Dermis microvascular lymphatic vessel endothelial cell (primary cell): Measurements from ENCODE around the gene SCRN1. TPM values are rescaled to one million over a fixed set of nuclear protein-coding genes. Genes with fewer than 3 reads are reported as not detected.
"Not testable (repeated sequence)": the region's sequence is repeated elsewhere in the genome, so short reads cannot be mapped to it uniquely, and the experiment has no call there.

Experiments
- DNase-seq, 2 donors: peaks; one replicate each; pipeline versions ENCODE4 v3.0.0 to v3.0.0-alpha.2; 2010; ENCODE audit warnings: low read depth in 2 of 2
- total RNA-seq: library from RNA; depleted of rRNA; stranded (reverse); fragments of >200 nt; gene quantifications from 2 replicates; pipeline ENCODE4 v1.2.1, GENCODE V29; 2014

SCRN1 gene
- total RNA-seq, 1 donor from 2014 or later = 69.3 TPM

GRCh38 chr7:29892231-29892630, 97.4 kb downstream of the SCRN1 start:
- DNase-seq = no peak

GRCh38 chr7:29891766-29892165, 97.8 kb downstream of the SCRN1 start:
- no peak for DNase-seq

GRCh38 chr7:29890786-29891185, 98.8 kb downstream of the SCRN1 start:
- not testable (repeated sequence) for DNase-seq

- no peak for DNase-seq
Observed at GRCh38 chr7:29890251-29890650, 99.3 kb downstream of the SCRN1 start.

- no peak for DNase-seq
Observed at GRCh38 chr7:29889288-29889687, 100.3 kb downstream of the SCRN1 start.

GRCh38 chr7:29888006-29888405, 101.6 kb downstream of the SCRN1 start:
- DNase-seq = no peak

- no peak for DNase-seq
Observed at GRCh38 chr7:29886827-29887226, 102.8 kb downstream of the SCRN1 start.

GRCh38 chr7:29885626-29886025, 104.0 kb downstream of the SCRN1 start:
- DNase-seq = no peak

GRCh38 chr7:29884399-29885272, 105.0 kb downstream of the SCRN1 start:
- no peak for DNase-seq

- no peak for DNase-seq
Observed at GRCh38 chr7:29883462-29884398, 105.9 kb downstream of the SCRN1 start.

- DNase-seq = no peak
Observed at GRCh38 chr7:29882481-29882880, 107.1 kb downstream of the SCRN1 start.

GRCh38 chr7:29881724-29882123, 107.9 kb downstream of the SCRN1 start:
- no peak for DNase-seq

GRCh38 chr7:29879609-29880008, 110.0 kb downstream of the SCRN1 start:
- DNase-seq = no peak

GRCh38 chr7:29878081-29878688, 111.4 kb downstream of the SCRN1 start:
- DNase-seq = peak; percentile 25 to 59

- peak in 1 of 2 donors; percentile 24 for DNase-seq
Observed at GRCh38 chr7:29877196-29877595, 112.4 kb downstream of the SCRN1 start.

GRCh38 chr7:29875741-29876140, 113.9 kb downstream of the SCRN1 start:
- DNase-seq = no peak

GRCh38 chr7:29873644-29874294, 115.8 kb downstream of the SCRN1 start:
- DNase-seq = no peak

- DNase-seq = peak in 1 of 2 donors; percentile 17
Observed at GRCh38 chr7:29871787-29872398, 117.7 kb downstream of the SCRN1 start.
